Endometrial microvascular endothelial cells (primary cell): ENCODE results near the gene CIAO3. TPM values are rescaled to one million over a fixed set of nuclear protein-coding genes. Genes with fewer than 3 reads are reported as not detected.
"Not testable (repeated sequence)": the region's sequence is repeated elsewhere in the genome, so short reads cannot be mapped to it uniquely, and the experiment has no call there.

Source experiments
- in situ Hi-C: cut with HindIII; loops from 2 replicates; pipeline ENCODE4 v1.10.0; 2017; ENCODE audit warnings: low sequenced_read_pairs, low pct_unique_long_range_greater_than_20kb; ENCODE audit errors: inconsistent ontology term
- total RNA-seq: library from RNA; depleted of rRNA; stranded (reverse); fragments of >200 nt; gene quantifications from one replicate; pipeline ENCODE4 v1.2.3, GENCODE V29; 2015; ENCODE audit errors: inconsistent ontology term

The CIAO3 gene
- total RNA-seq, 1 donor from 2014 or later: 34.5 TPM

DNA sequence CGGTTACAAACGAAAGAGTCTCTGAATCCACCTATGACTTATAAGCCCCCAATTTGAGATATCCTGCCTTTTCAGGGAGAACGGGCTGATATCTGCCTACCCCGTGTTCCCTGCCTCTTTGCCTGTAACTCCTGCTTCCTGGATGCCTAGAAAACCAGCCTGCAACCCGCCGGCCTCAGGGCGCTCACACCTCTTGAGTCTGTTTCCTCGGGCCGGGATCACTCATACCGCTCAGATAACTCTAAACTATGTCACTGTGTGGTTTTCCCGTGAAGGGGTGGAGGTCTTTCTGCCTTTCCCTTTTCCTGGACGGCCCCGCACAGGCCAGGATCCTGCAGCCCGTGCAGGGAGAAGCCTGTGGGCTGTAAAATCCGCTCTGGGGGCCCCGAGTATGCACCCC is 37.0 kb upstream of the CIAO3 start:
- in situ Hi-C loops: no loop called here

DNA sequence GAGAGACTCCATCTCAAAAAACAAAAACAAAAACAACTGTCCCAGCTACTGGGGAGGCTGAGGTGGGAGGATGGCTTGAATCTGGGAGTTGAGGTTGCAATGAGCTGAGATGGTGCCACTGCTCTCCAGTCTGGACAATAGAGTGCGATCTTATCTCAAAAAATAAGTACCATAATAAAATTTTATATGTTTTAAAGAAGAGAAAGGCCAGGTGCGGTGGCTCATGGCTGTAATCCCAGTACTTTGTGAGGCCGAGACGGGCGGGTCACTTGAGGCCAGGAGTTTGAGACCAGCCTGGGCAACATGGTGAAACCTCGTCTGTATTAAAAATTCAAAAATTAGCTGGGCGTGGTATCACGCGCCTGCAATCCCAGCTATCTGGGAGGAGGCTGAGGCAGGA is 36.0 kb upstream of the CIAO3 start:
- in situ Hi-C loops: no loop called here

DNA sequence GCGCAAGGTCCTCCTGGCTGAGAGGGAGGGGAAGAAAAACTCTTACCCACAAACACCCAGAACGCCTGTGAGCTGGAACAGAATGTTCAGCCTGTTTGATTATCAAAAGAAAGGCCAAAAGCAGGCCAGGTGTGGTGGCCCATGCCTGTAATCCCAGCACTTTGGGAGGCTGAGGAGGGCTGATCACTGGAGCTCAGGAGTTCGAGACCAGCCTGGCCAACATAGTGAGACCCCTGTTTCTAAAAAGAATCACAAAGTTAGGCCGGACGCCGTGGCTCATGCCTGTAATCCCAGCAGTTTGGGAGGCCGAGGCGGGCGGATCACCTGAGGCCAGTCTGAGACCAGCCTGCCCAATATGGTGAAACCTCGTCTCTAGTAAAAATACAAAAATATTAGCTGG is 35.5 kb upstream of the CIAO3 start:
- in situ Hi-C loops: not testable (repeated sequence)

DNA sequence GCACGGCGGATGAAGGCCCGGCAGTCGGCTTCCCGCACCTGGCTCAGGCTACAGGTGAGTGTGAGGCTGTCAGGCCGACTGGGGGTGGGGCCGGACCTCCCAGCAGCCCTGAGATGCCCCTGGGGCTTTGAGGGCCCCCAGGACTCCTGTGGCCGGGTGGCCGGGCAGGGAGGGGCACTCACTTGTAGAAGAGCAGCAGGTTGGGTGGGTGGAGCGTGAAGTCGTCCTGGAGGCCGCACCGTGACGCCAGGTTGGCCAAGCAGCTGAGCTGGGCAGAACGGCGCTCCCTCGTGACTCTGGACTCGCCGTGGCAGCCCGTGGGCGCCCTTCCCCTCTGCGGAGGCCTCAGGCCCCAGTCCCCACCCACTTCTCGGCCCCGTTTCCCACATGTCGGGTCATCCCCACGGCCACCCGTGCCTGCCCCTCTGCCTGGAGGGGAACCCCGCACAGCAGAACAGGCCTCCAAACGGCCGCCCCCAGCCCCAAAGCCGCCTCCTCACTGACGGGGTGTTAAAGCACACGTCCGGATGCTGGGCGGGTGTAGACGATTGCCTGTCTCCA is 34.5 kb upstream of the CIAO3 start:
- in situ Hi-C loops: no loop called here

DNA sequence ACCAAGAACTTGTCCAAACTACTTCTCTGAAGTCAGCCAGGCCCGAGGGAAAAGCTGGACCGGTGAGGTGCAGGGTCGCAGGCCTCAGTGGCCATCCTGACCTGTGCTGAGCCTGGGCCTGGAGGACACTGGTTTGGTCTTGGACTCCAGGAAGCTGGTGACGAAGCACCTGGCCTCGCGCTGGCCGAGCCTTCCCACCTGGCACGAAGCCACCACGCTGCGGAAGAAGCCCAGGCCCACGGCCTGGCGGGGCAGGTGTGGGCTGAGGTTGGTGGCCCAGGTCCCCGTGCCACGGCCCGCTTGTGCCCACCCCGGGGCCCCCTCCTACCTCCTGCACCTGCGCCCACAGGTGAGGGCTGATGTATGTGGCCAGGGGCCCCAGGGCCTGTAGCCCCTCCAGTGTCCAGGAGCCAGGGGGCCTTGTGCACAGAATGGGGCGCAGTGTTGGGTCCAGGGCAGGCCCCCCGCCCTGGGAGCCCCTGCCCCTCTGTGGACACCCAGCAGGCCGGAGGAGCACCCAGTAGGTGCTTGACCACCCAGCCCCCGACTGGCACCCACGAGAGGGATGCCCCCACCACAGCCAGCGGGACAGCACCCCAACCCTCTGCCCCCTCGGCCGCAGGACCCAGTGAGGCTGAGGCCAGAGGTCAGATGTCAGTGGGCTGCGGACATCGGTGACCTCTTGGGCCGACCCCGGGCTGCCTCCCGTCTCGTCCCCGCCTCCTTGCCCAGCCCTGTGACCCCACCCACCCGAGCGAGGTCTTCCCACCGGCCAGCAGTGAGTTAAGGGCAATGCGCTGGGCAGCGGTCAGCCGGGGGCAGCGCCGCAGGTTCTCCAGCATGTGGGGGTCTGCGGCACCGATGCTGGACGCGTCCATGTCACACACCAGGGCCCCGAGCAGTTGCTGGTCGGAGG is 33.5 kb upstream of the CIAO3 start:
- in situ Hi-C loops: no loop called here

DNA sequence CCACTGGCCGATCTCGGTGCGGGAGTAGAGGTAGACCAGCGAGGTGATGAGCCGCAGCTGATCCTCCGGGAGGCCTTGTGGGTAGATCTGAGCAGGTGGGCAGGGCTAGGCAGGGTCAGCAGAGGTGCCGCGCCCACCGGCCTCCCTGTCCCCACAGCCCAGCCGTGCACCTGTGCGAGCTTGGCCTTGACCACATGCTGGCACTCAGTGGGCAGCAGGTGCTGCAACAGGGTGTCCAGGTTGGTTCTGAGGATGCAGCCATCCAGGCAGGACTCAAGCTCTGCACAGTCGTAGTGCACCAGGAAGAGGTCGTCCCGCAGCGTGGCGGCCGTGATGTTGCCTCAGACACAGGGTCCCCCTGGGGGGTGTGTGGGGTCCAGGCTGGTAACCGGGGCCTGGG is 32.2 kb upstream of the CIAO3 start:
- in situ Hi-C loops: no loop called here

DNA sequence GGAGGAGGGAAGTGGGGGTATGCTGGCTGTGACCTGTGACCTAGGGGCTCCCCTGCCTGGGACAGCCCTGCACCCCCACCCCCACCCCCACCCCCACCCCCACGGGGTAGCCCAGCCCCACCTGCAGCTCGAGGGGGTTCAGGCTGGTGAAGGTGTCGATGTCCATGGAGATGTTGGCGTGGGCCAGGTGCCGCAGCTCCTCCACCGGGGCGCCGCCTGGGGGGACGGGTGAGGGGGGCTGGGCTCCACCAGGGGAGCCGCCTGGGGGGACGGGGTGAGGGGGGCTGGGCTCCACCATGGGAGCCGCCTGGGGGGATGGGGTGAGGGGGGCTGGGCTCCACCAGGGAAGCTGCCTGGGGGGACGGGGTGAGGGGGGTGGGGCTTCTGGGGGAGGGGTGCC is 29.6 kb upstream of the CIAO3 start:
- in situ Hi-C loops: no loop called here

DNA sequence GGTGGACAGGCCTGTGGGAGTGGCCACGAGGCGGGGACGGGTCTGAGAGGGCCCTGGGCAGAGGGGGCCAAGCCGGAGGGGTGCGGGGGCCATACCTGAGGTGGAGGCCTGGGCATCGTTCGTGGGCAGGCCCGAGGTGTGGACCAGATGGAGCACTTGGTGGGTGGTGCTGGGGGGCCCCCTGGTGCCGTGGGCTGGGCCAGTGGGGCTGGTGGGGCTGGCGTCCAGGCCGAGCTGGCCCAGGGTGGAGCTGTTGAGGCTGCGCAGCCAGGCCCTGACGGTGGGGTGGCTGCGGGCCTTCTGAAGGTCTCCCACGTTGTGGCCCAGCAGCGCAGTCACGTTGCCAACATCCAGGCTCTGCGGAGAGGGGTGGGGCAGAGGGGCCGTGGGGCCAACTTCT is 29.1 kb upstream of the CIAO3 start:
- in situ Hi-C loops: no loop called here

DNA sequence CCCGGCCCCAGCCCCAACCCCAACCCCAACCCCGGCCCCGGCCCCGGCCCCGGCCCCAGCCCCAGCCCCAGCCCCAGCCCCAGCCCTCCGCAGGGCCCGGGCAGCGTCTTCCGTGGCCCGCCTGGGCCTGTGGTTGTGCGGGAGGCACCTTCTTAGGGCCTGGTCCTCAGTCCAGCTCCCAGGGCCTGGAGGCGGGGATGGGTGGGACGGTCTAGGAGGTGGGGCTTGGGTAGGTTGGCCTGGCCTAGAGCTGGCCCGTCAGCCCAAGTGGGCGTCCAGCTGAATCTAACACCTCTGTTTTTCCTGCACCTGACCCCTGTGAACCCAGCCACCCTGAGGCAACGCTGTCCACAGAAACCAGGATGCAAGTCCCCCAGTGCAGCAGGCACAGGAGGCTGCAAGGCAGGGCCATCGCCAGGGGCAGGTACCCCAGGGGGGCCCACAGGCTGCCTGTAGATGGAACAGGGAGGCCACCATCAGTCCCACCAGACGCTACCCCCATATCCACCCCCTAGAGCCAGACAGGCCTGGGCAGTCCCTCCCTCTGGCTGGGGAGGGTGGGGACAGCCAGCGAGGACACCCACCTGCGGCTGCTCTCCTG is 28.5 kb upstream of the CIAO3 start:
- in situ Hi-C loops: no loop called here

DNA sequence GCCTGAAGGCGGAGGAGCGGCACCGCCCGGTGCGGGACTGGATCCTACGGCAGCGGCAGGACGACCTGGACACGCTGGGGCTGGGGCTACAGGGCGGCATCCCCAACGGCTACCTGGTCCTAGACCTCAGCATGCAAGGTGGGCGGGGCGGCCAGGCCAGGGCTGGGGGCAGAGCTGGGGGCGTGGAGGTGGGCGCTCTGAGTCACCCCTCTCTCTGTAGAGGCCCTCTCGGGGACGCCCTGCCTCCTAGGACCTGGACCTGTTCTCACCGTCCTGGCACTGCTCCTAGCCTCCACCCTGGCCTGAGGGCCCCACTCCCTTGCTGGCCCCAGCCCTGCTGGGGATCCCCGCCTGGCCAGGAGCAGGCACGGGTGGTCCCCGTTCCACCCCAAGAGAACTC is 27.6 kb upstream of the CIAO3 start:
- in situ Hi-C loops: no loop called here

DNA sequence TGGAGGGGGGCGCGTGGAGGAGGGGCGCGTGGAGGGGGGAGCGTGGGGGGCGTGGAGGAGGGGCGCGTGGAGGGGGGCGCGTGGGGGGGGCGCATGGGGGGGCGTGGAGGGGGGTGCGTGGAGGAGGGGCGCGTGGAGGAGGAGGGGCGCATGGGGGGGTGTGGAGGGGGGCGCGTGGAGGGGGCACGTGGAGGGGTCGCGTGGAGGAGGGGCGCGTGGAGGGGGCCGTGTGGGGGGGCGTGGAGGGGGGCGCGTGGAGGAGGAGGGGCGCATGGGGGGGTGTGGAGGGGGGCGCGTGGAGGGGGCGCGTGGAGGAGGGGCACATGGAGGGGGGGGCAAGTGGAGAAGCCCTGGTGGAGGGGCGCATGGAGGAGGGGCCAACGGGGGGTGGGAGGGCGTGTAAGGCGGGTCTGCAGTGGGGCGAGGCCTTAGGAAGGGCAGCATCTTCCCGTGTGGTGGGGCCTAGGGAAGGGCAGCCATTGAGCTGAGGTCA is 27.0 kb upstream of the CIAO3 start:
- in situ Hi-C loops: no loop called here

DNA sequence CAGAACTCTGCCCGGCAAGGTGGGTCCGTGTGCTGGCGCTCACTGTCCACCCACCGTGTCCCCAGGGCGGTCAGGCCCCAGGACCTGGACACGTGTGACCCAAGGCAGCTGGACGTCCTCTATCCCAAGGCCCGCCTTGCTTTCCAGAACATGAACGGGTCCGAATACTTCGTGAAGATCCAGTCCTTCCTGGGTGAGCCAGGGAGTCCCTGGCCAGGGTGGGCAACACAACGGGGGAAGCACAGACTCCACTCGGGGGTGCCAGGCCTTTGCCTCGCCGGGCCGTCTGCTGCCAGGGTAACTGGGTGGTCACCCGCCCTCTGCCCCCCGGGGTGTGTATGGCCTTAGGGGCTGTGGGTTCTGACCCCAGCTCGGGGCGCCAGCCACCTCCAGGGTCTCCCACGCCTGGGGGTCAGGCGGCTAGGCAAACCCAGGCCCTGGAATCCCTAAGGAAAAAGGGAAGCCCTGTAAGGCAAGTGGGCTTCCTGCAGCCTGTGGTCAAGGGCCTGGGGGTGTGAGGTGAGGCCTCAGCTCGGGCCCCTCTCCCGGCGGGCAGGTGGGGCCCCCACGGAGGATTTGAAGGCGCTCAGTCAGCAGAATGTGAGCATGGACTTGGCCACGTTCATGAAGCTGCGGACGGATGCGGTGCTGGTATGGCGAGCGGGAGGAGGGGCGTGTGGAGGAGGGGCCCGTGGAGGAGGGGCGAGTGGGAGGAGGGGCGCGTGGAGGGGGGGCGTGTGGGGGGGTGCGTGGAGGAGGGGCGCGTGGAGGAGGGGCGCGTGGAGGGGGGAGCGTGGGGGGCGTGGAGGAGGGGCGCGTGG is 26.2 kb upstream of the CIAO3 start:
- in situ Hi-C loops: no loop called here

DNA sequence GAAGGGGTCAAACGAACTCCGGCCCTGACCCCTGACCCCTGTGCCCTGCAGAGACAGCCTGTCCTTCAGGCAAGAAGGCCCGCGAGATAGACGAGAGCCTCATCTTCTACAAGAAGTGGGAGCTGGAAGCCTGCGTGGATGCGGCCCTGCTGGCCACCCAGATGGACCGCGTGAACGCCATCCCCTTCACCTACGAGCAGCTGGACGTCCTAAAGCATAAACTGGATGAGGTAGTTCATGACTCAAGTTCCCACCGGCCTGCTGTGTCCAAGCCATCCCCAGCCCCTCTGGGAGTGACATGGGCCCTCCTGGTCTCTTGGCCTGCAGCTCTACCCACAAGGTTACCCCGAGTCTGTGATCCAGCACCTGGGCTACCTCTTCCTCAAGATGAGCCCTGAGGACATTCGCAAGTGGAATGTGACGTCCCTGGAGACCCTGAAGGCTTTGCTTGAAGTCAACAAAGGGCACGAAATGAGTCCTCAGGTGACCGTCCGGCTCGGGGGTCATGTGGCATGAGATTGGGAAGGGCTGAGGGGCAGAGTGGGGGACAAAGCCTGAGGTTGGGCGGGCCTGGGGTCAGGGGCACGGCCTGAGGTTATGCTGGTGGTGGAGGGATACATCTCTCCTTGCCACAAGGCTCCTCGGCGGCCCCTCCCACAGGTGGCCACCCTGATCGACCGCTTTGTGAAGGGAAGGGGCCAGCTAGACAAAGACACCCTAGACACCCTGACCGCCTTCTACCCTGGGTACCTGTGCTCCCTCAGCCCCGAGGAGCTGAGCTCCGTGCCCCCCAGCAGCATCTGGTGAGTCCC is 25.4 kb upstream of the CIAO3 start:
- in situ Hi-C loops: no loop called here

DNA sequence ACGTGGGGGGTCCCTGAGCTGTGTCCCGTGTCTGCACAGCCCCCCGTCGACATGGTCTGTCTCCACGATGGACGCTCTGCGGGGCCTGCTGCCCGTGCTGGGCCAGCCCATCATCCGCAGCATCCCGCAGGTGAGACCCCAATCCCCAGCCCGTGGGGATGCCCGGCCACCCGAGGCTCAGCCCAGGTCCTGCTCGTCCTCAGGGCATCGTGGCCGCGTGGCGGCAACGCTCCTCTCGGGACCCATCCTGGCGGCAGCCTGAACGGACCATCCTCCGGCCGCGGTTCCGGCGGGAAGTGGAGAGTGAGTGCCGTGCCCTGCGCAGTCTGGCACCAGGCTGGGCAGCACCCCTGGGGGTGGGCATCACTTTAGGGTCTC is 24.7 kb upstream of the CIAO3 start:
- in situ Hi-C loops: no loop called here

DNA sequence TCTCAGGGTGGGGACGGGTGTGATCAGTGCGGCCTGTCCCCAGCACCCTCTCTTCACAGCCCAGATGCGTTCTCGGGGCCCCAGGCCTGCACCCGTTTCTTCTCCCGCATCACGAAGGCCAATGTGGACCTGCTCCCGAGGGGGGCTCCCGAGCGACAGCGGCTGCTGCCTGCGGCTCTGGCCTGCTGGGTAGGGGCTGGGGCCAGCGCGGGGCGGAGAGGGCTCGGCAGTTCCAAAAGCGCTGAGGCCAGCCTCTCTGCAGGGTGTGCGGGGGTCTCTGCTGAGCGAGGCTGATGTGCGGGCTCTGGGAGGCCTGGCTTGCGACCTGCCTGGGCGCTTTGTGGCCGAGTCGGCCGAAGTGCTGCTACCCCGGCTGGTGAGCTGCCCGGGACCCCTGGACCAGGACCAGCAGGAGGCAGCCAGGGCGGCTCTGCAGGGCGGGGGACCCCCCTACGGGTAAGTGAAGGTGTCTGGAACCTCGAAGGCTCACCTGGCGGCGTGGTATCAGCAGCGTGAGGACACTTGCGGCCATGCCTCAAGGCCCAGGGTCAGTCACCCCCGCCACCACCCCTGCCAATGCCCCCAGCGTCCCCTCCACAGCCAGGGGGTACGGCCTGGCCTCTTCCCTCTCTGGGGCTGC is 24.2 kb upstream of the CIAO3 start:
- in situ Hi-C loops: no loop called here

DNA sequence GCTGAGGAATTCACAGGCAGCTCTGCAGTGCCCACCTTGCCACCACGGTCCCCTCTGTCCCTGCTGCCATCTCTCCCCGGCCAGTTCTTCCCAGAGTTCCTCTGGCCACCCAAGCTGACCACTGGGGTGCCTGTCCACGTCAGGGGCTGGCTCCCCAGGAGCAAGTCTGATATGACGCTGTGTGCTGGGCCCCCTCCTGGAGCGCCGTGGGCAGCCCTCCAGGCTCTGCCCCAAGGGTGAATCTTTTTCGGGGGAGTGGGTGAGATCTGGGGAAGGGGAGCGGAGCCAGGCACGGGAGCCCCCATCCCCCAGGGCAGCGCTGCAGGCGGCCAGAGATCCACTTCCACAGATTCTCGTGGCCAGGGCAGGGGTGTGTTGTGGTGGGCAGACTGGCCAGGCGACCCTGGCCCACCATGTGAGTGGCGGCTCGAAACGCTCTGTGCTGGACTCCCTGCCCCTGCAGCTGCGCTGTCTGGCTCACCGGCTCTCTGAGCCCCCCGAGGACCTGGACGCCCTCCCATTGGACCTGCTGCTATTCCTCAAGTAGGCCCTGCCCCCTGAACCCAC is 23.5 kb upstream of the CIAO3 start:
- in situ Hi-C loops: no loop called here

DNA sequence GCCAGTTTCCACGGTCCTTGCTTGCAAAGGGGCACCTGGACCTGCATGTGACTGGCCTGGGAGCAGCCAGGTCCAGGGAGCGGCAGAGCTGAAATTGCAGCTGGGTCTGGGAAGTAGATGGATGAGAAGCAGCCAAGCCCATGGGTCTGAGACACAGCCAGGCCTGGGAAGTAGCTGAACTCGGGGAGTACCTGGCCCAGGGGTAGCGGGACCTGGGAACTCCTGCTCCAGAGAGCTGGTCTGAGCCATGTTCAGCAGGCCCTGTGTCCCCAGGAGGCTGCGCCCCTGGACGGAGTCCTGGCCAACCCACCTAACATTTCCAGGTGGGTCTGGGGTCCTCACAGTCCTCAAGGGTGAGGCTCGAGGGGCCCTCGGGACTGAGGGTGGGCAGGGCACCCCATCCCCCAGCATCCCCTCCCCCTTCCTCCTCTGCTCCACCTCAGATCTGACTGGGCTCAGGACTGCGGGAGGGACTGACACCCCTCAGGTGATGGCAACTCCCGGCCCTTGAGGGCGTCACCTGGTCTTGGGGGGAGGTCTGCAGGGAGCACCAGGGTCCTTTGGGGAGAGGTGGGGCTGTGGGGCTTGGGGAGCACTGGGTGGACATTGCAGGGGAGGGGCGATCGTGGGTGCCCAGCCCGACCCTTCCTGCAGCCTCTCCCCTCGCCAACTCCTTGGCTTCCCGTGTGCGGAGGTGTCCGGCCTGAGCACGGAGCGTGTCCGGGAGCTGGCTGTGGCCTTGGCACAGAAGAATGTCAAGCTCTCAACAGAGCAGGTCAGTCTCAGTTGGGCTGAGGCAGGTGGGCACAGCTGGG is 22.8 kb upstream of the CIAO3 start:
- in situ Hi-C loops: no loop called here
